Transverse colon (tissue), 3 donors: ENCODE data around the gene DENND1C.

Experiments used
- CTCF ChIP-seq, 5 experiments: fragments of 200-600 bp in 3 of 5; fragments of 450-650 bp in 2 of 5; sonication (generic) in 3 of 5; IDR thresholded peaks; 1 replicate in 2 of 5; 2 replicates in 3 of 5; pipeline ENCODE4 v1.5.1; 2016 to 2017; ENCODE audit warnings: antibody characterized with exemption in 5 of 5, inconsistent platforms in 3 of 5, mild to moderate bottlenecking in 2 of 5, moderate library complexity in 1 of 5
- EP300 ChIP-seq: sonication (generic); formaldehyde crosslinking; IDR thresholded peaks from one replicate; pipeline ENCODE4 v1.6.1; 2017; ENCODE audit warnings: antibody characterized with exemption, low read depth
- POLR2A ChIP-seq: fragments of 450-650 bp; IDR thresholded peaks from one replicate; pipeline ENCODE4 v1.6.1; 2016; ENCODE audit warnings: antibody characterized with exemption, mild to moderate bottlenecking, moderate library complexity

GRCh38 chr19:6499052-6499790, 17.6 kb upstream of the DENND1C start:
- TF ChIP-seq CTCF (IDR thresholded peaks at IDR 0.05) = no peak
- no peak for TF ChIP-seq POLR2A
- TF ChIP-seq EP300 = no peak
